Colonic mucosa (tissue), 4 donors: ENCODE data around the gene IRS1. TPM values are rescaled to one million over a fixed set of nuclear protein-coding genes. Genes with fewer than 3 reads are reported as not detected.

Source experiments
- DNase-seq: peaks from one replicate; pipeline ENCODE4 v3.0.0-alpha.2; 2020
- H3K27ac ChIP-seq: fragments of 200-600 bp; one replicate; pipeline ENCODE4 v1.8.0; 2021
- H3K27me3 ChIP-seq: fragments of 200-600 bp; one replicate; pipeline ENCODE4 v1.8.0; 2021
- H3K36me3 ChIP-seq: fragments of 200-600 bp; one replicate; pipeline ENCODE4 v1.8.0; 2021
- H3K4me1 ChIP-seq: fragments of 200-600 bp; one replicate; pipeline ENCODE4 v1.8.0; 2021; ENCODE audit warnings: mild to moderate bottlenecking
- H3K4me3 ChIP-seq: fragments of 200-600 bp; one replicate; pipeline ENCODE4 v1.8.0; 2021
- H3K9ac ChIP-seq, 2 donors: one replicate each; pipeline ENCODE4 v1.7.0; 2013; ENCODE audit warnings: control low read depth in 2 of 2, low read depth in 2 of 2, low read length in 2 of 2
- H3K9me3 ChIP-seq: fragments of 200-600 bp; one replicate; pipeline ENCODE4 v1.8.0; 2021
- intact Hi-C: fragments of 100-400 bp; cut with DNase I; formaldehyde crosslinking; loops from one replicate; pipeline ENCODE4 v1.14.1; 2022
- total RNA-seq, 2 donors: library from RNA; stranded (reverse); fragmentation: NEBNext Ultra II Directional in 1 of 2; extraction: Animal tissue kit (Norgen Biotek cat#: 25700) in 1 of 2; gene quantifications; one replicate each; pipeline ENCODE4 v1.2.1, GENCODE V29; 2021
- TF ChIP-seq, protein P1 (sequence below): fragments of 200-600 bp; IDR thresholded peaks from one replicate; pipeline ENCODE4 v1.8.0; 2022; ENCODE audit warnings: antibody characterized with exemption, mild to moderate bottlenecking
- donor health status: healthy.
- donor health status: DM: no; HTN: no; CAD: no.
- donor health status: DM: no; HTN: no; CAD: no.

Gene IRS1
- total RNA-seq, 2 donors from 2014 or later: 9.5 to 17.4 TPM

DNA sequence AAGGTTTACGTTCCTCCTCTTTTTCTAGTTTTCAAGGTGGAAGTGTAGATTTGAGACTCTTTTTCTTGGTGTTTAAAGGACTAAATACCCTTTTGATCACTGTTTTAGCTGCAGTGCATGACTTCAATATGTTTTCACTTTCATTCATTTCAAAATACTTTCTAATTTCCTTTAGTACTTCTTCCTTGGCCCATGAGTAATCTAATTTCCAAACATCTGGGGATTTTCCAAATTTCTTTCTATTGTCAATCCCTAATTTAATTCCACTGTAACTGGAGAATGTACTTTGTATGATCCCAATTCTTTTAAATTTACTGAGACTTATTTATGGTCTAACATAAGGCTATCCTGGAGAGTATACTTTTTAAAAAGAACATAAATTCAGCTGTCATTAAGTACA lies 32.4 kb upstream of the IRS1 start:
- Histone ChIP-seq H3K9me3 (no peaks in the 10 kb centered on the region), H3K4me1 (peaks cover 9% of the 10 kb centered on the region), H3K9ac (no peak overlapping the region), H3K27me3 (no peaks in the 10 kb centered on the region), H3K36me3 (no peaks in the 10 kb centered on the region), H3K27ac (no peak overlapping the region), H3K4me3 (no peak overlapping the region)
- DNase-seq: no peak
- TF ChIP-seq, protein P1, sequence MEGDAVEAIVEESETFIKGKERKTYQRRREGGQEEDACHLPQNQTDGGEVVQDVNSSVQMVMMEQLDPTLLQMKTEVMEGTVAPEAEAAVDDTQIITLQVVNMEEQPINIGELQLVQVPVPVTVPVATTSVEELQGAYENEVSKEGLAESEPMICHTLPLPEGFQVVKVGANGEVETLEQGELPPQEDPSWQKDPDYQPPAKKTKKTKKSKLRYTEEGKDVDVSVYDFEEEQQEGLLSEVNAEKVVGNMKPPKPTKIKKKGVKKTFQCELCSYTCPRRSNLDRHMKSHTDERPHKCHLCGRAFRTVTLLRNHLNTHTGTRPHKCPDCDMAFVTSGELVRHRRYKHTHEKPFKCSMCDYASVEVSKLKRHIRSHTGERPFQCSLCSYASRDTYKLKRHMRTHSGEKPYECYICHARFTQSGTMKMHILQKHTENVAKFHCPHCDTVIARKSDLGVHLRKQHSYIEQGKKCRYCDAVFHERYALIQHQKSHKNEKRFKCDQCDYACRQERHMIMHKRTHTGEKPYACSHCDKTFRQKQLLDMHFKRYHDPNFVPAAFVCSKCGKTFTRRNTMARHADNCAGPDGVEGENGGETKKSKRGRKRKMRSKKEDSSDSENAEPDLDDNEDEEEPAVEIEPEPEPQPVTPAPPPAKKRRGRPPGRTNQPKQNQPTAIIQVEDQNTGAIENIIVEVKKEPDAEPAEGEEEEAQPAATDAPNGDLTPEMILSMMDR: no peak
- intact Hi-C loops: no loop called here

DNA sequence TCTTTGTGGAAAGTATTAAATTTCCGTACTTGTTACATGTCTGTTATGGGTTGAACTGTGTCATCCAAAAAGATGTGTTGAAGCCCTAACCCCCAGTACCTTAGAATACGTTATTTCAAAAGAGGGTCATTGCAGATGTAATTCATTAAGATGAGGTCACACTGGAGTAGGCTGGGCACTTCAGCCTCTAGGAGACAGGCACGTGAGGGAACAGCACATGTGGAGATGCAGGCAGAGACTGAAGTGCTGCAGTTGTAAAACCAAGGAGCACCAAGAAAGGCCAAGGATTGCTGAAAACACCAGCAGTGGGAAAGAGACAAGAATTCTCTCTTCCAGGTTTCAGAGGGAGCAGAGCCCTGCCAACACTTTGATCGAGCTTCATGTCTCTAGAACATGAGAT lies 31.6 kb upstream of the IRS1 start:
- no peak for DNase-seq
- Histone ChIP-seq H3K27ac (no peak overlapping the region), H3K4me3 (no peak overlapping the region), H3K9ac (no peak overlapping the region), H3K27me3 (no peaks in the 10 kb centered on the region), H3K9me3 (no peaks in the 10 kb centered on the region), H3K36me3 (no peaks in the 10 kb centered on the region), H3K4me1 (peaks cover 6% of the 10 kb centered on the region)
- intact Hi-C loops: no loop called here
- TF ChIP-seq, protein P1: no peak

DNA sequence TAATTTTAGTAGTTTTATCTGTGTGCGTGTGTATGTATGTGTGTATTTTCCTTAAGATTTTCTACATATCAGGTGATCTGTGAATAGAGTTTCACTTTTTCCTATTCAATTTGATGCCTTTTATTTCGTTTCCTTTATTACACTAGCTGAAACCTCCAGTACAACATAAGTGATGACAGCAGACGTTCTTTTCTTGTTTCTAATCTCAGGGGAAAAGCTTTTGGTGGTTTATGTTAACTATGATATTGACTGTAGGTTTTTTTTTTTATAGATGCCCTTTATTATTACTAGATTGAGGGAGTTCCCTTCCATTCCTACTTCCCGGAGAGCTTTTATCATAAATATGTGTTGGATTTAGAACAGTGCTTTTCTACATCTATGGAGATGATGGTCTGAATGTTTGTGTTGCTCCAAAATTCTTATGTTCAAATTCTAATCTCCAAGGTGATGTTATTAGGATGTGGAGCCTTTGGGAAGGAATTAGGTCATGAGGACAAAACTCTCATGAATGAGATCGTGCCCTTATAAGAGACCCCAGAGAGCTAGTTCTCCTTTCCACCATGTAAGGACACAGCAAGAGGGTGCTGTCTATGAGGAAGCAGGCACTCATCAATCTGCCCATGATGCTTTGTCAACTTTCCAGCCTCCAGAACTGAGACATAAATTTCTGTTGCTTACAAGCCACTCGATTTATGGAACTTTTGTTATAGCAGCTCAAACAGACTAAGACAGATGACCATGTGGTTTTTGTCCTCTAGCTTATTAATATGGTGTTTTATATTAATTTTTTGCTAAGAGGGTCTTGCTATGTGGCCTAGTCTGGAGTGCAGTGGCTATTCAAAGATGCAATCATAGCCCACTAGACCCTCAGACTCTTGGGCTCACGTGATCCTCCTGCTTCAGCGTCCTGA lies 30.4 kb upstream of the IRS1 start:
- TF ChIP-seq, protein P1: no peak
- Histone ChIP-seq H3K36me3 (no peaks in the 10 kb centered on the region), H3K9me3 (no peaks in the 10 kb centered on the region), H3K9ac (no peak overlapping the region), H3K4me3 (no peak overlapping the region), H3K27me3 (no peaks in the 10 kb centered on the region), H3K4me1 (peaks cover 5% of the 10 kb centered on the region), H3K27ac (no peak overlapping the region)
- intact Hi-C loops: loop anchor here (5.0 kb wide), 1 partner anchor 152 kb away; no protein-coding TSS in a partner anchor
- DNase-seq: no peak

DNA sequence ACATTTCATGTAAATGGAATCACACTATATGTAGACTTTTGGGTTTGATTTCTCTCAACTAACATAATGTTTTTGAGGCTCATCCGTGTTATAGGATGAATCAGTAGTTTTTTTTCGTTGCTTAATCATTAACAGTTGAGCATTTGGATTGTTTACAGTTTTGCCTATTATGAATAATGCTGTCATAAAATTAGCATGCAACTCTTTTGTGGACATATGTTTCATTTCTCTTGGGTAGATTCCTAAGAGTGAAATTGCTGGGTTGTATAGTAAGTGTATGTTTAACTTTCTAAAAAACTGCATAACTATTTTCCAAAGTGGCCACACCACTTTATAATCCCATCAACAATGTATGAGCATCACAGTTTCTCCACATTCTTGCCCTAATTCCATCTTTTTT lies 28.6 kb upstream of the IRS1 start:
- Histone ChIP-seq H3K27ac (no peak overlapping the region), H3K27me3 (no peaks in the 10 kb centered on the region), H3K4me3 (no peak overlapping the region), H3K4me1 (no peaks in the 10 kb centered on the region), H3K9me3 (no peaks in the 10 kb centered on the region), H3K36me3 (no peaks in the 10 kb centered on the region), H3K9ac (no peak overlapping the region)
- intact Hi-C loops: loop anchor here (5.0 kb wide), 1 partner anchor 154 kb away; no protein-coding TSS in a partner anchor
- DNase-seq: no peak
- TF ChIP-seq, protein P1: no peak

DNA sequence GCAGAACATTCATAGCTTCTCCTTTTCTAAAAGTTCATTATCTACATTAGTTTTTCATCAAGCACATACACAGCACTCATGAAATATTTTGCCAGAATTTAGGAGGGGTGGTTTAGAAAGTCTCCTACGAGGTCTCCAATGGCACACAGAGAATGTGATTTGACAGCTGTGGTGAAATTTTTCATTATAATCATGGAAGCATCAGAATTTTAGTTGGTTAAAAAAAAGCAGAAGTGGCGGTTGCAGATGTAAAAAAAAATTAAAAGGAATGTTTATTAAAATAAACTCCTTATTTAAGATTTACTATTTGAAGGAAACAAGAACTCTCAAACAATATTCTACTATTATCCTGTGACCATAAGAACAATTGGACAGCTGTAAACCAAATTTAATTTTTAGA lies 25.4 kb upstream of the IRS1 start:
- no peak overlapping the region for H3K9ac ChIP-seq
- intact Hi-C loops: loop anchor here (5.0 kb wide), 1 partner anchor 157 kb away; no protein-coding TSS in a partner anchor
- no peak overlapping the region for H3K27ac ChIP-seq
- no peaks in the 10 kb centered on the region for H3K9me3 ChIP-seq
- DNase-seq: no peak
- TF ChIP-seq, protein P1: no peak
- no peaks in the 10 kb centered on the region for H3K36me3 ChIP-seq
- no peaks in the 10 kb centered on the region for H3K4me1 ChIP-seq
- no peaks in the 10 kb centered on the region for H3K27me3 ChIP-seq
- H3K4me3 ChIP-seq: no peak overlapping the region
